Measurements from ENCODE around the gene ZNF786. TPM values are rescaled to one million over a fixed set of nuclear protein-coding genes. Genes with fewer than 3 reads are reported as not detected.

Gene ZNF786
- total and polyA plus RNA-seq, 2 experiments from 2014 or later = 6.1 to 19.8 TPM

GRCh38 chr7:149060156-149060555 lies 30.4 kb downstream of the ZNF786 start:
- Mint-ChIP-seq H3K27ac (peak overlapping the region; percentile 54; the same call in 1 of the 2 replicates), H3K9me3 (no peaks in the 10 kb centered on the region), H3K27me3 (ENCODE audit: insufficient read depth, low read depth, poor library complexity) (peaks cover 19% of the 10 kb centered on the region), H3K36me3 (ENCODE audit: low read depth) (no peaks in the 10 kb centered on the region), H3K4me3 (no peak overlapping the region), H3K4me1 (peaks cover 2% of the 10 kb centered on the region; the same call in 2 of the 3 replicates)
- DNase-seq (ENCODE audit: low spot score) (no peak), ATAC-seq (no peak)
- H3F3A ChIP-seq (replicated peaks; ENCODE audit: low read depth) = peaks cover 3% of the 10 kb centered on the region; the same call in 1 of the 2 replicates
- H3K4me2 ChIP-seq = no peak overlapping the region
- no peaks in the 10 kb centered on the region for H3K9me2 ChIP-seq (ENCODE audit: insufficient read depth)
- no peaks in the 10 kb centered on the region for H4K20me1 ChIP-seq (replicated peaks; ENCODE audit: insufficient read depth)
- no peak overlapping the region for H3K27ac ChIP-seq (ENCODE audit: low read depth)
- no peaks in the 10 kb centered on the region for H3K27me3 ChIP-seq (ENCODE audit: insufficient read depth)
- no peaks in the 10 kb centered on the region for H3K4me1 ChIP-seq (ENCODE audit: insufficient read depth)
- TF ChIP-seq CREB1 (CRISPR knock-in tag; IDR thresholded peaks at IDR 0.05; ENCODE audit: low read depth) (no peak), ZNF114 (CRISPR knock-in tag; IDR thresholded peaks at IDR 0.05) (no peak), ZNF331 (CRISPR knock-in tag; IDR thresholded peaks at IDR 0.05; ENCODE audit: low read depth) (no peak), ZNF462 (CRISPR knock-in tag; IDR thresholded peaks at IDR 0.05) (no peak), JUNB (IDR thresholded peaks at IDR 0.05; ENCODE audit: unreplicated experiment) (no peak), ETS1 (IDR thresholded peaks at IDR 0.05) (no peak), REST (IDR thresholded peaks at IDR 0.05; ENCODE audit: unreplicated experiment) (no peak)
- TF ChIP-seq, protein P1, sequence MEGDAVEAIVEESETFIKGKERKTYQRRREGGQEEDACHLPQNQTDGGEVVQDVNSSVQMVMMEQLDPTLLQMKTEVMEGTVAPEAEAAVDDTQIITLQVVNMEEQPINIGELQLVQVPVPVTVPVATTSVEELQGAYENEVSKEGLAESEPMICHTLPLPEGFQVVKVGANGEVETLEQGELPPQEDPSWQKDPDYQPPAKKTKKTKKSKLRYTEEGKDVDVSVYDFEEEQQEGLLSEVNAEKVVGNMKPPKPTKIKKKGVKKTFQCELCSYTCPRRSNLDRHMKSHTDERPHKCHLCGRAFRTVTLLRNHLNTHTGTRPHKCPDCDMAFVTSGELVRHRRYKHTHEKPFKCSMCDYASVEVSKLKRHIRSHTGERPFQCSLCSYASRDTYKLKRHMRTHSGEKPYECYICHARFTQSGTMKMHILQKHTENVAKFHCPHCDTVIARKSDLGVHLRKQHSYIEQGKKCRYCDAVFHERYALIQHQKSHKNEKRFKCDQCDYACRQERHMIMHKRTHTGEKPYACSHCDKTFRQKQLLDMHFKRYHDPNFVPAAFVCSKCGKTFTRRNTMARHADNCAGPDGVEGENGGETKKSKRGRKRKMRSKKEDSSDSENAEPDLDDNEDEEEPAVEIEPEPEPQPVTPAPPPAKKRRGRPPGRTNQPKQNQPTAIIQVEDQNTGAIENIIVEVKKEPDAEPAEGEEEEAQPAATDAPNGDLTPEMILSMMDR (conservative IDR thresholded peaks at IDR 0.05; ENCODE audit: low read depth in 2 of 2) = no peak
- no peaks in the 10 kb centered on the region for H3K79me2 ChIP-seq (replicated peaks; ENCODE audit: insufficient read depth)
- peak overlapping the region; percentile 33; the same call in 1 of the 2 replicates for H2AFZ ChIP-seq
- no peaks in the 10 kb centered on the region for H3K36me3 ChIP-seq (ENCODE audit: insufficient read depth)
- H3K4me3 ChIP-seq = no peak overlapping the region
